Activated CD8-positive, alpha-beta memory T cell treated with anti-CD3 and anti-CD28 coated beads, Interleukin-2, amount 50 U/mL, for 1 hour (primary cell): ENCODE measurements around the gene PRICKLE3.
"Not testable (repeated sequence)": the region's sequence is repeated elsewhere in the genome, so short reads cannot be mapped to it uniquely, and the experiment has no call there.

Experiments used
- DNase-seq: peaks from one replicate; pipeline ENCODE4 v3.0.0-alpha.2; 2020; ENCODE audit errors: extremely low read depth

The PRICKLE3 gene

DNA sequence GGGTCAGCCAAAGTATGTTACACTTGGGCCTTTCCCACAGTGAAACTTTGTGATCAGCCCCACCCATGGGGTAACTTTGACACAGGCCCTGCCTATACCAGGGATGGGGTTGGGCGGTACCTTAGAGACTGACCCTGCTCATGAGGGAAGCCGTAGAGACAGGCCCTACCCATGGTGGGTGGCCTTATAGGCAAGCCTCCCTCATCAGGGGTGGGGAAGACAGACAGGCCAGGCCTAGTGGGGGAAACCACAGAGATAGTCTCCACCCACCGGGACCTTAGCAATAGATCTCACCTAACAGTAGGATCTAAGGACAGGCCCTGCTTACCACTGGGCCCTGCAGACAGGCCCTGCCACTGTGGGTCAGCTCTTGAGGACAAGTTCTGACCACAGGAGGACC is 7.6 kb downstream of the PRICKLE3 start:
- no peak for DNase-seq

DNA sequence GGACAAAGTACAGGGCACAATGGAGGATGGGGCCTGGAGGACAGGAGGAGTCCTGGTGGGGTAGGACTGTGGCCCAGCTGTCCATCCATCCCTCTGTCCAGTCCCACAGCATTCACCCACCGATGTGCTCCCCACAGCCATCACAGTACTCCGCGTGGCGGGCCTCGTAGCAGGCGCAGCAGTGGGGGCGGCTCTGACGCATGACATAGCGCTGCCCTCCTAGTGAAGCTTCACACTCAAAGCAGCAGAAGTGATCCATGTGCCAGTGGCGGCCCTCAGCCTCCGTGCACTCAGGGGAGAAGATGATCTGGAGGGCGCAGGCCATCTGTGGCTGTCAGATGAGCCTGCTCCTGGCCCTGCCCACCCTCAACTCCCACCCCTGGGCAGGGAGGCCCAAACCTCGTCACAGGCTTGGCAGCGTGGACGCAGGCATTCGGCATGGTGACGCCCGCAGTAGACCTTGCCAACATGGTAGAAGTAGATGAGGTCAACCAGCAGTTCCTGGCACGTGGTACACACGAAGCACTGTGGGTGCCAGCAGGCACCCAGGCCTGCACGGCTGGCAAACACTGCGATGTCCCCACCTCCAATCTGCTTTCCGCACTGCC is 8.2 kb downstream of the PRICKLE3 start:
- no peak for DNase-seq

DNA sequence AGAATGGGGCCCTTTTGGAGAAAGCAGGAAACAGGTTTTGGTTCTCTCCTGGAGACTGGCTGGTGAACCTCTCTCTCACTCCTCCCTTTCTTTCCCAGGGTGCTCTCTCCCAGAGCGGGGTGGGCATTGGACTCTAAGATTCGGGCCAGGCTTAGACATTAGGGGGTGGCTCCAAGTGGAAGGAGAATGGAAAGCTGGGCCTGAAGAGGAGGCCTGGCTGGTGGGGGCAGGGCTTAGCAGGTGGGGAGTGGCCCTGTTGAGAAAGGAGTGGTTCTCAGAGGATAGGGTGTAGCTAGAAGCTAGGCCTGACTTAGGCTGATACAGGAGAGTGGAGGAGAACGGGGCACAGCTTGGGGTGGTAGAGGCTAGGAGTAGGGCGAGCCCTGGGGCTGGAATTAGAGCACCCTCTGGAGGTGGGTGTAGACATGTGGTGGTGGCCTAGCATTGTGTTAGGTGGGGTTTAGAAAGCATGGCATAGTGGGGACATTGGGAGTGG is 8.8 kb downstream of the PRICKLE3 start:
- no peak for DNase-seq

DNA sequence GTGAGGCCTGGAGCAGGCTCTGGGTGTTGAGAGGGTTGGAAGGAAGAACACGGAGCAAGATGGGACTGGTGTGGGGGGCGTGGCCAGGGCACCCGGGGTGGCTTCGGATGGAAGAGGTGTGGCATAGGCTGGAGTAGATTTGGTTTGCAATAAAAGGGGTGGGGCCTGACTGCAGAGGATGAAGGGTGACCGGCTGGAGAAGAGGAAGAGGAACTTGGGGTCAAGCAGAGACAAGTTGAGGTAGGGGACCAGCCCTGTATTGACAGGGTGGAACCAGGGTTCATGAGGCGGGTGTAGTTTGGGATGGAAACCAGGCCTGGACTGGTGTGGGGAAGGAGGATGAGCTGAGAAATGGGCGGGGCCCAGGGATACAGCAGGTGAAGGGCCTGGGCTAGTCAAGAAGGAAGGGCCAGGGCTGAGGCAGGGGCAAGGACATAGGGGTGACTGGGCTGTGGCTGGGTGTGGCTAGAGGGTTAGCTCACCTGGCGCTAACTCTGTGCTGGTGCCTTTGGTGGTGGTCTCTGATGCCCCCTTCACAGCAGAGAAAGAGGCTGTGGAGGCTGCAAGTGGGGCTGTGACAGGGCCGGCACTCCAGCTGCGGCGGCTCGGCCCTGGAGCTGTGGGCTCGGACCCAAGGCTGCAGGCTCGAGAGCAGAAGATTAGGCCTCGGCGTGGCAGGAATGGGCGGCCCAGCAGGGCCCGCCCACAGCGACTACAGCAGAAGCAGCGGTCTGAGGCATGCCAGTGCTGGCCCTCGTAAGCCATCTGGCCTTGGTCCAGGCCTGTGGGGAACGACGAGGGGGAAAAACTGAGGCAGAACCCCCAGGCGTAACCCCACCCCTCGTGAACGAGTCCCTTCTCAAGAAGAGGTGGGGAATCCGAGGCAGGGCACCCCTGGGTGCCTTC is 9.5 kb downstream of the PRICKLE3 start:
- DNase-seq, result no peak

DNA sequence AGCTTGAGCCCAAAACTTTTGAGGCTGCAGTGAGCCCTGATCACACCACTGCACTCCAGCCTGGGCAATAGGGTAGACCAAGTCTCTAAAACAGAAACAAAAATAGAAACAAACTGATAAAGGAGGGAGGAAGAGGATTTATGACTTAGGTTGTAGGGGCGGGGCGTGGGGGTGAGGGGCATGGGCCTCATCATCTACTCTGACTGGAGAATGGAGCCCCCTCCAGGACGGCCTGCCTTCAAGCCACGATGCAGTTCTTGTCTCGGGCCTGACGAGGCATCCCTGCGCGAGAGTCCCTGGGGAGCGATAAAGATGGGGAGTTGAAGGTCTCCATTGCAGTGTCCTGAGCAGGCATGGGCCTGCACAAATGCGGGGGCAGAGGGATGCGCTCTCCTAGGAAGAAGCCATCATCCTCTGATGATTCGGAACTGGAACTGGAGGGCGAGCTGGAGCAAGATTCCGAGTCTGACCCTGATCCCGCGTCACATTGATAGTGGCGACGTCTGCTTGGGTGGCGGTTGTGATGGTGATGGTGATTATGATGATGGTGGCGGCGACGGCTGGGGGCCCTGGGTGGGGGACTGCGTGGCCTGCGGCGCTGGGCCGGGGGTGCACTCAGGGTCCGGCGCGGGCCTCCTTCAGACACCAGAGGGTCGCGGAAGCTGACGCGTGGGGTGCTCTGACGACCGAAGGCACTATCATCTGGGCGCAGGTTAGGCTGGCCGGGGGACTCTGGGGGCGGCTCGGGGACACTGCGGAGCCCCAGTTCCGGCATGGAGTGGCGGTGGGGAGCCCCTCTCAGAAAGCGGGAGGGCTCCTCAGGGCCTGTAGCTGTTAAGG is 10.5 kb downstream of the PRICKLE3 start:
- no peak for DNase-seq

DNA sequence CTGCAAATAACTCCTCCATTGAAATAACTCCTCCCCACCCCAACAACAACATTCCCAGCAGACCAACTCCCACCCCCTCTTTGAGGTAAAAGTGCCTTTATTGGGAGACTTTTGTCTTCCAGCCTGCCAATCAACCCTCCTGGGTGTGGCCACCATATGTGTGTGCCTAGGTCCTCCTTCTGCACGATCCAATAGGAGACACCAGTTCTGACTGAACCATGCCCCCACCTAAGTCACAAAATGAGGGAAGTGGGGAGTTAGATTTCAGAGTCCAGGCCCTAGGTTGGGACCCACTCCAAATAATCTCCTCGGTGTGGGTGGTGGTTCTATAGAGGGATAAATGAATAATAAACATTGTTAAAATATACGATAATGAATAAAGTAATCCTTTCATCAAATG is 11.4 kb downstream of the PRICKLE3 start:
- DNase-seq, result no peak

DNA sequence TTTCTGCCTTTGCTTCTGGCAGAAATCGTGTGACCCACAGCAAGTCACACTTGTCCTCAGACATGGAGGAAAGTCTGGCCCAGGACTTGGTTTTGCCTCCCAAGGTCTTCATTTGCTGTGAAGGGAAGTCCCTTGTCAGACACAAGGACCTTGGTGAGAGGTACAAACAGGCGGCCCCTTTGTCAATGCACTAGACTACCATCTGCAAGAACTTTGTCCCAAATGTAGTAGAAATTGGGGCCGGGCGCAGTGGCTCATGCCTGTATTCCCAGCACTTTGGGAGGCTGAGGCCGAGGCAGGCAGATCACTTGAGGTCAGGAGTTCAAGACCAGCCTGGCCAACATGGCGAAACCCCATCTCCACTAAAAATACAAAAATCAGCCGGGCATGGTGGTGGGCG is 12.6 kb downstream of the PRICKLE3 start:
- not testable (repeated sequence) for DNase-seq

DNA sequence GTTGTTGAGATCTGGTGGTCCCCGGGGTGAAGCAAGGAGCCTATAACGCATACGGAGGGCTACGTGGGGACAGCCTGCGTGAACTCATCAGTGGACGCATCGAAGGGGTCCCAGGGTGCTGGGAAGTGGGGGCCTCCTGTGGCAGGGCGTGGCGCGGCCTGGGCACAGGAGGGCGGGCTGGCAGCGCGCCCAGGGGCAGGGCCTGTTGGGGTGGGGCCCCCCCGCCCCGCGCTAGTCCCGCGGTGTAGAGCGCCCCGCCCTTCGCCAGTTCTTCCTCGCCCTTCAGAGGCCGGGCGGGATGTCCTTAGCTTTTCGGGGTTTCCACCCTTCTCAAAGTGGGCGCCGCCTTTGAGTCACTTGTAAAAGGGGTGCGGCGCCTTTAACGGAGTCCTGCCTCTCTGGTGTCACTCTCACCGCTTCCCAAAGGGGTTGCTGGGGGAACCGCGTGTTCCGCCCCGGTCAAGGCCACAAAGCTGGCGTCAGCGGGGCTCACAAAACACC is 13.8 kb downstream of the PRICKLE3 start:
- no peak for DNase-seq

DNA sequence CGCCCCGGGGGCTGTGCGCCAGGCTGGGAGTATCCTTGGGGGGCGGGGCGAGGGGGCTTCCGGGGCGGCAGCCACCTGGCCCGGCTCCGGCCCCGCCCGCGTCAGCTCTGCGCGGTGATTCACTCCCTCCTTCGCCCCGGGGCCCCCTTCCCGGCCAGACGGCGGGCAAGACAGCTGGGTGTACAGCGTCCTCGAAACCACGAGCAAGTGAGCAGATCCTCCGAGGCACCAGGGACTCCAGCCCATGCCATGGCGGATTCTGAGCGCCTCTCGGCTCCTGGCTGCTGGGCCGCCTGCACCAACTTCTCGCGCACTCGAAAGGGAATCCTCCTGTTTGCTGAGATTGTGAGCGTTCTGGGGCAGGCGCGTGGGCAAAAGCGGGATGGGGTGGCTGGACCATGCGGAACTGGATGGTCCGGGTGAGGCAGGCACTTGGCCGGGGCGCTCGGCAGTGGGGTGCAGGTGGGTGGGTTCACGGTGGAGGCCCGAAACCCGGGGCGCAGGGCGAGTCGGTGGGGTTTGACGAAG is 14.4 kb downstream of the PRICKLE3 start, which contains the start of gene PLP2:
PLP2 (plus strand) TSS at position 147 of the 528 bp plus-strand sequence; CDS start at position 250, 103 bp downstream.
- peak; percentile 50 for DNase-seq

DNA sequence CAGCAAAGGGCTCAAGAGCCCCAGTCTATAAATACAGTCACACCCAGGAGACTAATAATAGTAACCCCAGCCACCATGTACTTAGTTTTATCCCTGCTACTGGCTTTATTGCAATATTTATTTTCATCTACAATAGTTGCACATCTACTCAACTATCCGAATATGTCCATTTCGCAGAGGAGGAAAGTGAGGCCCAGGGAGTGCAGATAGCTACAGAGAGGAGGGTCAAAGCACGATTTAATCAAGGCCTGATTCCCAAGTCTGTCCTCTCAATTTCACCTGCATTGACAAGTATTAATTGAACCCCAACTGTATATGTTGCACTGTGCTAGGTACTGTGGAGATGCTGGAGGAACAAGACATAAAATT is 18.4 kb downstream of the PRICKLE3 start:
- no peak for DNase-seq

DNA sequence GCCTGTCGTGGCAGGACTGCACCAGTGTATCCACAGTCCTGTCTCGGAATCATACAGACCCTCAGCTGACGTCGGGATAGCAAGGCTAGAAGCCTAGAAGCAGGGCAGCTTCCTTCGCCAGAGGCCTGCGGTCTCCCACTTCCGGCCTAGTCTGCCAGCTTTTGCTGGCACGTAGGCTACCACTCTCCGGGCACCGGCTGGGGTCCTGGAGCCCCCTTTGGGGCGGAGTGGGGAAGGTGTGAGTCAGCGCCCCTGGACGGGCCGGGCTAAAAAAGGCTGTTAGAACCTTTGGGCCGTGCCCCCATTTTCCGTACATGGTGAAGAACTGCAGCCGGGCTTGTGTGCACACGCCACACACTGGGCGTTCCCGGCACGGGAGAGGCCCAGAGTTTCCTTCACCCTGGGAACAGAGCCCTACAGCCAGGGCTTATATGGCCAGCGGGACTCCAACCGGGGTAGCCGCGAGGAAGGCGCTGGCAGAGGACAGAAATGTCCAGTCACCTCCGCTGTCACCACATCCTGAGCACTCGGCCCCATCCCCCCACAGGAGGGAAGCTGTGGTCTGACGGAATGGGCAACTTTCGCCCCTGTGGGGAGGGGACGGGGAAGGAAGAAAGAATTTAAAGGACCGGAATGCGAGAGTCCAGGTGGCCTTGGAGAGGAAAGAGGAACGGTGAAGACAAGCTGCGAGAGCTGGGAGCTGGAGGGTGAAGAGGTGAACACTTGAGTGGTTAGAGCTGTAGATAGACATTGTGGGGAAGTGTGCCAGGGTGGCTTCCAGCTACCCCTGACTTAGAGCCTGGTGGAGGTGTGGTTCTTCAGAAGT is 19.0 kb downstream of the PRICKLE3 start:
- peak; percentile 56 for DNase-seq

DNA sequence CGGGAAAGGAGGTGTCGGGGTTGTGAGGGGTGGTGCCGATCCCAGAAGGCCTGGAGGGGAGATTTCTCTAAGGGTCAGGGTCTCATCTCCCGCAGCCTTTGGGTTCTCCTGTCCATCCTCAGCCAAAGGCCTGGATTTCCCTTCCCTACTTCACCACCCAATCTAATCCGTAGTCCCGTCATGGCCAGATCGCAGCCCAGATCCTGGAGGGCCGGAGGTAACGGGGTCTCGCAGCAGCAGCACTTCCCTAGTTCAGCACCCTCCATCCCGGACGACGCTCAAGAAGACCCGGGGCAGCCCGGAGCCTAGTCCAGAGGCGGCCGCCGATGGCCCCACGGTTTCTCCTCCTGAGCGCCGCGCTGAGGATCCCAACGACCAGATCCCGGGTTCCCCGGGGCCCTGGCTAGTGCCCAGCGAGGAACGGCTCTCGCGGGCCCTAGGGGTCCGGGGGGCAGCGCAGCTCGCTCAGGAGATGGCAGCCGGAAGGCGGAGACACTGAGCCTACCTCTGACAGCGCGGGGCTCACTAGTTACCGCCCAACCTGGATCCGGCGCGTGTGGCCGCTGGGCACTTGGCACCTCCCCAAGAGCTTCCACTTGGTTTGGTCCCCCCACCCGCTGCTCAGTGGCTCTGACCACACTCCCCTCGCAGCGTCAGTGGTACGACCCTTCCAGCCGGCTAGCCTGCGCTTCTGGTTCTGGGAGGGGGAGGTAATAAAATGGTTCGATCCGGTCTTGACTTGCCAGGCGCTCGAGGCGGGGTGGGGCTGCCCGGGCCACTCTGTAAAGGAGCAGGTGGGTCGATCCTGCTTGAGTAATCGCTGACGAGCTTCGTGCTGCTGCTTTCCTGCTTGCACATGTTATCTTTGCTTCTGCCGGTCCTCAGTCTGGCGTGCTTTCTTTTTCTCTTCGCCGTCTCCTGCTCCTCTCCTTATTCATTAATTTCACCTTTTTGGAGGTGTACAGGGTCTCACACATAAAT is 20.0 kb downstream of the PRICKLE3 start:
- DNase-seq, result peak; percentile 52

DNA sequence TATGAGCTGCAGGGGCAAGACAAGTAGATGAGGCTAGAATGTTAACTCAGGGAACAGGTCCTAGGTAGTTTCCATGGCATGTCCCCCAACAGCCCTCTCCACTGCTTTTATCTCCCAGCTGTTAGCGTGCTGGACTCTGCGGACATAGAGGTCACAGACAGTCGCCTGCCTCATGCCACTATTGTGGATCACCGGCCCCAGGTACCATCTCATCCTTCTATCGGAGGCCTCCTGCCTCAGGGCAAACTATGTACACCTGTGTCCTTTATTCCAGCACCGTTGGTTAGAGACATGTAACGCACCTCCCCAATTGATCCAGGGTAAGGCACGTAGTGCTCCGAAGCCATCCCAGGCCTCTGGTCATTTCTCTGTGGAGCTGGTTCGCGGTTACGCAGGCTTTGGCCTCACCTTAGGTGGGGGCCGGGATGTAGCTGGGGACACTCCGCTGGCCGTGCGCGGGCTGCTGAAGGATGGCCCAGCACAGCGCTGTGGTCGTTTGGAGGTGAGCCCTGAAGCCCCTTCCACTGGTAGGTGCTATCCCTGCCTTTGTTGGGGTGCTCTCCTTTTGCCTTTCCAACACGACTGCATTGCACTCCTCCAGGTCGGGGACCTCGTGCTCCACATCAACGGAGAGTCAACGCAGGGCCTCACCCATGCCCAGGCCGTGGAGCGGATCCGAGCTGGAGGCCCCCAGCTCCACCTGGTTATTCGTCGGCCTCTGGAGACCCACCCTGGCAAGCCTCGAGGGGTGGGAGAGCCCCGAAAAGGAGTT is 21.4 kb downstream of the PRICKLE3 start:
- no peak for DNase-seq

DNA sequence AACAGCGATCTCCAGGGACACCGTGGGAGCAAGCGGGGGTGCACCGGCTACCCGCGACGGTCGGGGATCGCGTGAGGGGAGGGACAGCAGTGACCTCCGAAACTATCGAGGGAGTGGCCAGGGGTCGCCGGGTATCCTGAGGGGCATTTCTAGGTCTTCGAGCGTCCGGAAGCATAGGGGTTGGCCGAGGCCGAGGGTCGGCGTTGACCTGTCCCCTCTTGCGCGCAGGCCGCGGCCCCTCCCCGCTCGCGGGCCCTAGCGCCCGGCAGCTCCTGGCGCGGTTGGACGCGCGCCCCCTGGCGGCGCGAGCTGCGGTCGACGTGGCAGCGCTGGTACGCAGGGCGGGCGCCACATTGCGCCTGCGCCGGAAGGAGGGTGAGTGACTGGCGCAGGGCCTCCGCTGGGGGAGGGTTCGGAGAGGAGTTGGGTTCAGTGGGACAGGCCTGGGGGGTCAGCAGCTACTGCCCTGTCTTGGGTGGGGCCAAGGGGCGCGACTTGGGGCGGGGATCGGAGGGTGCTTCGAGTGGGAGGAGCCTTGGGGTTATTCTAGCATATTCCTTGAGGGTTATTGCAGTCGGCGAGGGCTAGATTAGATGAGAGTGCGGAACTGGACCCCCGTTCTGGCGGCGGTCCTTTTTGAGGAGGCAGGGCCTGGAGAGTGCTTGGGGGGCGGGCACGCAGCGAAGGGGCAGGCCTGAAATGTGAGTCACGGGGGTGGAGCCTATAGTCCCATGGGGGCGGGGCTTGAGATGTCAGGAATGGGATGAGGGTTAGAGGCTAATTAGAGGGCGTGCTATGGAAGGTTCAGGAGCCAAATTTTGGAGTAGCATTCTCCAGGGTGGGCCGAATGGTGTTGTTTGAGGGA is 22.4 kb downstream of the PRICKLE3 start:
- DNase-seq, result no peak

DNA sequence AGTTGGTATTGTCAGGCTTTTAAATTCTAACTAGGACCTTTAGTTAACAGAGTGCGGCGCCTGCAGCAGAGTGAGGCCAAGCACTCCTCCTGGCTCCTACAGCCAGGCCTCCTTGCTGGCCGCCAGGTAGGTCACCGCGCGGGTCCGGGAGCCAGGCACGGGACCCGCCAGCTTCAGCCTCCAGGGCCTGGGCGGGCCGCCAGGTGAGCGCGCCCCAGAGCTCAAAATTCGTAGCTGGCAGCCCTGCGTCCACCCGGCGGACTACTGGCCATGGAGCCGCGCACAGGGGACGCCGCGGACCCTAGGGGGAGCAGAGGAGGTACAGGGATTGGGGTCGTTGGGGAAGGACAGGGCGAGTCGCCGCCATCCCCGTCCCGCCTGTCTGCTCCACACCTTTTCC is 23.6 kb downstream of the PRICKLE3 start, which contains the start of gene MAGIX:
MAGIX (plus strand) TSS at position 139 of the 400 bp plus-strand sequence; CDS start at position 271, 132 bp downstream.
- no peak for DNase-seq

DNA sequence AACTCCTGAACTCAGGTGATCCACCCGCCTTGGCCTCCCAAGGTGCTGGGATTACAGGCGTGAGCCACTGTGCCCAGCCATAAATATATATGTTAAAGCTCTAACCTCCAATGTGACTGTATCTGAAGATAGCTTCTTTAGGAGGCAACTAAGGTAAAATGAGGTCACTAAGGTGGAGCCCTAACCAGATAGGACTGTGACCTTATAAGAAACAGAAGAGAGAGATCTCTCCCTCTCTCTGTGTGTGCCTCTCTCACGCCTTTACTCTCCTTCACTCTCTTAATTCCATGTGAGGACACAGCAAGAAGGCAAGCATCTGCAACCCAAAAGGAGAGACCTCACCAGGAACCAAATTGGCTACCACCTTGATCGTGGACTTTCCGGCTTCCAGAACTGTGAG is 24.5 kb downstream of the PRICKLE3 start:
- no peak for DNase-seq

DNA sequence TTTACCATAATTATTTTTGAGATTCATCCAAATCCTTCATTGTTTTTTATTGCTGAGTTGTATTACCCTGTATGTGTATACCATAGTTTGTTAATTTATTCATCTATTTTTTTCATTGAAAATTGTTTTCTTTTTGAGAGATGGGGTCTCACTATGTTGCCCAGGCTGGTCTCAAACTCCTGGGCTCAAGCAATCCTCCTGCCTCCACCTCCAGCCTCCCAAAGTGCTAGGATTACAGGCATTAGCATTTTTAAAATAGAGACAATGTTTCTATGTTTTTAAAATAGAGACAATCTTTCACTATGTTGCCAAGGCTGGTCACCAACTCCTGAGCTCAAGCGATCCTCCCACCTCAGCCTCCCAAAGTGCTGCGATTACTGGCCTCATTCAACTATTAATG is 25.3 kb downstream of the PRICKLE3 start:
- DNase-seq, result no peak

DNA sequence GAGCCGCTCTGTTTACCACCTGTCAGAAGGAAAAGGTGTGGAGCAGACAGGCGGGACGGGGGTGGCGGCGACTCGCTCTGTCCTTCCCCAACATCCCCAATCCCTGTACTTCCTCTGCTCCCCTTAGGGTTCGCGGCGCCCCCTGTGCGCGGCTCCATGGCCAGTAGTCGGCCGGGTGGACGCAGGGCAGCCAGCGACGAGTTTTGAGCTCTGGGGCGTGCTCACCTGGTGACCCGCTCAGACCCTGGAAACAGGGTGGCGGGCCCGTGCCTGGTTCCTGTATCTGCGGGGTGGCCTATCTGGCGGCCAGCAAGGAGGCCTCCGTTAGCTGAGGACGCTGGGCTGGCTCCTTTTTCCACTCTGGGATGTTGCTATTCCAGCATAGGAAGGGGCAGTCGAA is 29.0 kb downstream of the PRICKLE3 start:
- DNase-seq, result no peak
